HG03520 (cell line): ENCODE results near the gene HLA-C.
"Not testable (repeated sequence)": the region's sequence is repeated elsewhere in the genome, so short reads cannot be mapped to it uniquely, and the experiment has no call there.

Experiments
- ATAC-seq: cut with Tn5 transposase; IDR thresholded peaks from one replicate; pipeline ENCODE4 v1.9.1; 2021; ENCODE audit warnings: mild to moderate bottlenecking, moderate library complexity; ENCODE audit not compliant: unreplicated experiment

Gene HLA-C

DNA sequence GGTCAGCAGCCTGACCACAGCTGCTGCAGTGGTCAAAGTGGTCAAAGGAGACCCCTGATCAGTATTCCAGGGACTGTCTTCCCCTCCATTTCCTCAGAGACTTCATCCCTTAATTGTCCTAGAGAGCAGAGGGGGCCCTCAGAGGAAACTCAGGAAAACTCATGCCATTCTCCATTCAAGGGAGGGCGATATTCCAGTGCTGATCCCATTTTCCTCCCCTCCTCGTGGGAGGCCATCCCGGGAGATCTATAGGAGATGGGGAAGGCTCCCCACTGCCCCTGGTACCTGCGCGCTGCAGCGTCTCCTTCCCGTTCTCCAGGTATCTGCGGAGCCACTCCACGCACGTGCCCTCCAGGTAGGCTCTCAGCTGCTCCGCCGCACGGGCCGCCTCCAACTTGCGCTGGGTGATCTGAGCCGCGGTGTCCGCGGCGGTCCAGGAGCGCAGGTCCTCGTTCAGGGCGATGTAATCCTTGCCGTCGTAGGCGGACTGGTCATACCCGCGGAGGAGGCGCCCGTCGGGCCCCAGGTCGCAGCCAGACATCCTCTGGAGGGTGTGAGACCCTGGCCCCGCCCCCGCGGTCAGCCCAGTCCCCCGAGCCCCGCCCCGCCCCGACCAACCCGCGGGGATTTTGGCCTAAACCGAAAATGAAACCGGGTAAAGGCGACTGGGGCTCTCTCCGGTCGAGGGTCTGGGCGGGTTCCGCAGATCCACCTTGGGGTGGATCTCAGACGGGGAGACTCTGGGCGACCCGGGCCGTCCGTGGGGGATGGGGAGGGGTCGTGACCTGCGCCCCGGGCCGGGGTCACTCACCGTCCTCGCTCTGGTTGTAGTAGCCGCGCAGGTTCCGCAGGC lies 878 bp downstream of the HLA-C start:
- peak; percentile 27 for ATAC-seq

DNA sequence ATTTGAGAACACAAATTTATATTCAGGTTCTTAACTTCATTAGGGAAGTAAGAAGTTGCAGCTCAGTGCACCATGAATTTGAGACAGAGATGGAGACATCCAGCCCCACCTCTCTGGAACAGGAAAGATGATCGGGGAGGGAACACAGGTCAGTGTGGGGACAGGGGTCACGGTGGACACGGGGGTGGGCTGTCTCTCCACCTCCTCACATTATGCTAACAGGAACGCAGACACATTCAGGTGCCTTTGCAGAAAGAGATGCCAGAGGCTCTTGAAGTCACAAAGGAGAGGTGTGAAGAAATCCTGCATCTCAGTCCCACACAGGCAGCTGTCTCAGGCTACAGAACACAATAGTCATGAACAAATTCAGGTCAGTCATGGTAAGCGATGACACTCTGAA lies 3.1 kb downstream of the HLA-C start:
- ATAC-seq, result no peak

DNA sequence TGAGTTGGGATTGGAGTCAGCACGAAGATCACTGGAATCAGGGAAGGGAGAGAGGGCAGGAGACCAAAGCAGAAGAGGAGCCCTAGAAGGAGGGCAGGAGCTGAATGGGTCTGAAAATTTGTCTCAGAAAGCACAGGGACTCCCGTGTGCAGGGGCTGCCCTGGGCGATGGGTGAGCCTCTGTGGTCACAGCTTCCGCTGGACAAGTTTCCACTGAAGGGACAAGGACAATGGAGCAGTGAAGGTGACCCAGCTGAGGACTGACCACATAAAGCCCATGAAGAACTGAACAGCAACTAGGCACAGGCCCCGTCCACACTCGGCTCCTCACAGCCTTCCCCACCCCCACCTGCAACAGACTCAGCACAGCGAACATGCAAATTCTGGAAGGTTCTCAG lies 3.5 kb downstream of the HLA-C start:
- no peak for ATAC-seq

DNA sequence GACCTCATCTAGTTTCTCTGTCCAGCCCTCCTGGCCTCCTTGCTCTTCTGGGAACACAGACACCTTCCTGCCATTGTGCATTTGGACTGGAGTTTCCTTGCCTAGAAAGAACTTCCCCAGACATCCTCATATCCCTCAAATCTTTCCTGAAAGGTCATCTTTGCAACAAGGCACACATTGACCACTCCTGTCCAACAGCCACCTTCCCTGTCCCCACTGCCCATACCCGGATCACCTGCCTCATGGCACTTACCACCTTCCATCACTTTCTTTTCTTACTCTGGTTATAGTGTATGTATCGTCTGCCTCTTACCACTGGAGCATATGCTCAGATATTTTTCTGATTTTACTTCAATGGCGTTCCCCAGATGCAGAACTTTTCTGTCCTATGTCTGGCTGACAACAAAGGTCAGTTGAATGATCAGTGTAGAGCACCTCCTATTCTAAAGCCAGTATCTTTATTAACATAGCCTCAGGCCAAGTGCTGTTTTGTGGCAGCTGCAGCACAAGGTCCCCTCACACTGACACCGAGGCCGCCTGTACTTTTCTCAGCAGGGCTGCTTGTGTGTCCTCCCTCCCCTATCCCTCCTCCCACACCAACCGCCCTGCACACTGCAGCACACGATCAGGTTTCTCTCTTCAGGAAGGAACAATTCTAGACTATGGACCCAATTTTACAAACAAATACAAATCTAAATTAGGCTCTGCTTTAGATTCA lies 4.1 kb downstream of the HLA-C start:
- no peak for ATAC-seq

DNA sequence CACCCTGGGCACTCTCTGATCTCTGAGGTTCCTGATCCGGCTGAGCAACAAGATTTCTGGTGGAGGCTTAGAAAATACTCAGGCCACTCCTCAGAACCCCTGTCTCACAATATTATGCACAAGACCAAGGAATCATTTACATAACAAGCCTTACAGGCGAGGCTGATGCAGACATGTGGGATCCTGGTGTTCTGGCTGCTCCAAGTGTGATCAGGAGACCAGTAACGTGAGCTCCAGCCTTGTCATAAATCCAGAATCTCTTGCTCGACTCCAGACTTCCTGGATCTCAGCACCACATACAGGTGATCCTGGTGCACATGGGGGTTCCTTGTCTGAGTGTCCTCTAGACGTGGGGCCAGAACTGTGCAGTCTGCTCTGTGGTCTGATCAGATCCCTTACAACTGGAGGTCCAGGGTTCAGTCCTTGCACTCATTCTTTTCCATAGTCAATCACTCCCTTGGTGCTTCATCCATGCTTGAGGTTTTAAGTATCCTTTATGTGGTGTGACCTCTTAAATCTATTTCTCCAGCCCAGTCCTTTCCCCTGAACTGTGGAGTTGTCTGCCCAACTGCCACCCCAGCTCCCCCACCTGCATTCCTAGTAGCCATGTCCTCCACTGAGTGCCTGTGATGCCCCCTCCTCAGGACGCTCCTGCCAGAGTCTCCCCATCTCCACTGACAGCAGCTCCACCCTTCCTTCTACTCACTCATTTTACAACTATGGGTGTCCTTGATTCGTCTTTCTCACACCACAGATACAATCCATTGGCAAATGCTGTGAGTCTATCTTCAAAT lies 5.1 kb downstream of the HLA-C start:
- no peak for ATAC-seq

DNA sequence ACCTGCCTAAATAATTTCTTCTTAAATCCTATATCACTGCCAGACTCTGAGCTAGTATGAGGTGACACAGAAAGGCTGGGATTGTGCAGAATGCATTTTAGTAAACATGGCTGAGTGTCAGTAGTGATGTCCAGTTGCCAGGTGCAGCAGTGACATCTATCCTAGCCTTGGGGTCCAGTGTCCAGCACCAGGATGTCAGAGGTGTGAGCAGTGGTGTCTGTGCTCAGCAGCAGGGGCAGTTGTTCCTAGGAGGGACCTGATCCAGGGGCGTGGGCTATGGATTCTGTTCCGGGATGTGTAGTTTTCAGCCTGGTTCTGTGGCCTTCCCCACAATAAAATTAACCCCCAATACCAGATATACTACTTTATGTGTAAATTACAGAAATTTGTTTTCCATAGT lies 6.0 kb downstream of the HLA-C start:
- no peak for ATAC-seq

DNA sequence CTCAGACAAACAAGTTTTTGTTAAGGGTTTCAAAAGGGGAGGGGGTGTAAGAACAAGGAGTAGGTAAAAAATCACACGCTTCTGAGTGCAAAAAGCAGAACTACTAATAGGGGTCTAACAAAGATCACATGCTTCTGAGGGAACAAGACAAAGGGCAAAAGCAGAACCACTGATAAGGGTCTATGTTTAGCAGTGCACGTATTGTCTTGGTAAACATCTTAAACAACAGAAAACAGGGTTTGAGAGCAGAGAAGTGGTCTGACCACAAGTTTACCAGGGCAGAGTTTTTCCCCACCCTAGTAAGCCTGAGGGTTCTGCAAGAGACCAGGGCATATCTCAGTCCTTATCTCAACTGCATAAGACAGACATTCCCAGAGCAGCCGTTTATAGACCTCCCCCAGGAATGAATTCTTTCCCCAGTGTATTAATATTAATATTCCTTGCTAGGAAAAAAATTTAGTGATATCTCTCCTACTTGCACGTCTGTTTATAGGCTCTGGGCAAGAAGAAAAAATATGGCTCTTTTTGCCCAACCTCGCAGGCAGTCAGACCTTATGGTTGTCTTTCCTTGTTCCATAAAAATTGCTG lies 8.5 kb downstream of the HLA-C start:
- not testable (repeated sequence) for ATAC-seq

DNA sequence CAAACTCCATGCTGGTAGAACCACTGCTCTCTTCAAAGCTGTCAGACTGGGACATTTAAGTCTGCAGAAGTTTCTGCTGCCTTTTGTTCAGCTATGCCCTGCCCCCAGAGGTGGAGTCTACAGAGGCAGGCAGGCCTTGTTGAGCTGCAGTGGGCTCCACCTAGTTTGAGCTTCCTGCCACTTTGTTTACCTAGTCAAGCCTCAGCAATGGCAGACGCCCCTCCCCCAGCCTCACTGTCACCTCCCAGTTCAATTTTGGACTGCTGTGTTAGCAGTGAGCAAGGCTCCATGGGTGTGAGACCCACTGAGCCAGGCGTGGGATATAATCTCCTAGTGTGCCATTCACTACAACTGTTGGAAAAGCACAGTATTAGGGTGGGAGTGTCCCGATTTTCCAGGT lies 11.9 kb downstream of the HLA-C start:
- not testable (repeated sequence) for ATAC-seq

DNA sequence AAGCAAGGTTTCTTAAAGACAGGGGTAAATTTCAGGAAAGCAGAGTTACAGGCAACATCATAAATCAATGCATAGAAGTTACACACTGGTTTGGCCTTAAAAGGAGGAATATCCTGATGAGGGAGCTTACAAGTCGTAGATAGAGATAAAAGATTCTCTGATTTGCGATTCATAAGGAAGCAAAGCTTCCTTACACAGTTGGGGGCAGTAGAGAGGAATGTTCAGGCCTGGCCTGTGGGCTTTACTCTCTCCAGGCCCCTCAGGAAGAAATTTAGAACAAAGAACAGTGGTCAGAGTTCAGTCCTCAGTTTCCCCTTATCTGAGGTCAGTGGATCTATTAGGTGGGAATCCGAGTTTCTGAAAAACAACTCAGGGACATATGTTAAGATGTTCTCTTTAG lies 19.3 kb downstream of the HLA-C start:
- ATAC-seq, result no peak

DNA sequence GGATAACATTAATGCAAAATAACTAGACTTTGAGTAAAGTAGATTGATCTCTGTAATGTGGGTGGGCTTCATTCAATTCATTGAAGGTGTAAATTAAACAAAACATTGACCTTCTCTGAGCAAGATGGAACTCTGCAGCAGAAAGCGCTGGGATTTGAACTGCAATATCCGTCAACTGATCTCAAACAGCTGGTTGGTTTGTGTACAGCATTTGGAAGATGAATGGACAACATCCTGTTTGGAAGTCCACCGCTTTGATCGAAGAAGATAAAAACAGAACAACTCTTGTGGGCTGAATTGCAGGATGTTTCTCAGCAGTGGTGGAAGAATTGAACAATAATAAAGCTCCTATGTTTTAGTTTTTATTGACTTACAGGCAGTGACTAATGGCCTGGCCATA lies 20.6 kb downstream of the HLA-C start:
- no peak for ATAC-seq

DNA sequence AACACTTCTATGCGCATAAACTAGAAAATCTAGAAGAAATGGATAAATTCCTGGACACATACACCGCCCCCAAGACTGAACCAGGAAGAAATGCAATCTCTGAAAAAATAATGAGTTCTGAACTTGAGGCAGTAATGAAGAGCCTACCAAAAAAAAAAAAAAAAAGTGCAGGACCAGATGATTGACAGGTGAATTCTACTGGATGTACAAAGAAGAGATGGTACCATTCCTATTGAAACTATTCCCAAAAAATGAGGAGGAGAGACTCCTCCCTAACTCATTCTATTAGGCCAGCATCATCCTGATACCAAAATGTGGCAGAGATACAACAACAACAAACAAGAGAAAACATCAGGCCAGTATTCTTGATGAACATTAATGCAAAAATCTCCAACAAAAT lies 22.7 kb downstream of the HLA-C start:
- ATAC-seq, result no peak

DNA sequence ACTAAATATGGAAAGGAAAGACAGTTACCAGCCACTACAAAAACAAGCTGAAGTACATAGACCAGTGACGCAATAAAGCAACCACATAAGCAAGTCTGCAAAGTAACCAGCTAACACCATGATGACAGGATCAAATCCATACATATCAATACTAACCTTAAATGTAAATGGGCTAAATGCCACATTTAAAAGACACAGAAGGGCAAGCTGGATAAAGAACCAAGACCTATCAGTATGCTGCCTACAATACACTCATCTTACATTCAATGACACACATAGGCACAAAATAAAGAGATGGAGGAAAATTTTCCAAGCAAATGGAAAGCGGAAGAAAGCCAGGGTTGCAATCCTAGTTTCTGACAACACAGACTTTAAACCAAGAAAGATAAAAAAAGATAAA lies 24.1 kb downstream of the HLA-C start:
- no peak for ATAC-seq

DNA sequence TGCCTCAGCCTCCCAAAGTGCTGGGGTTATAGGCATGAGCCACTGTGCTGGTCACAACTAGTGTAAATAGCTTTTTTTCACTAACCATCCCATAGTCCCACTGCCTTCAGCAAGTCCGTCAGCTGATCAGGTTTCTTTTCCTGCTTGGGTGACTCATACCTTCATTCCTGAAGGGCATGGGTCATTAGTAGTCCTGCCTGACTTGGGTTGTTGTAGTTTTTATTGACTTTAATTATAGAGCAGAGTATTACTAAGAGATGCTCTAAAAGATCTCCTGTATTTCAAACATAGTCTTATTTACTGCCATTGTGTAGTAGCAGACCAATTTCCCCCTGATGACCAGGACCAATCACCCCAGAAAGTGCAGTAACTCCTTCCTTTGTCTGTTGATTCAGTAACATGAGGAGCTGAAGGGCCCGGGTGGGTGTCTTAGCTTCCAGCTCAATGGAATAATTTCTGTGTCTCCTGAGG lies 25.8 kb downstream of the HLA-C start:
- no peak for ATAC-seq

DNA sequence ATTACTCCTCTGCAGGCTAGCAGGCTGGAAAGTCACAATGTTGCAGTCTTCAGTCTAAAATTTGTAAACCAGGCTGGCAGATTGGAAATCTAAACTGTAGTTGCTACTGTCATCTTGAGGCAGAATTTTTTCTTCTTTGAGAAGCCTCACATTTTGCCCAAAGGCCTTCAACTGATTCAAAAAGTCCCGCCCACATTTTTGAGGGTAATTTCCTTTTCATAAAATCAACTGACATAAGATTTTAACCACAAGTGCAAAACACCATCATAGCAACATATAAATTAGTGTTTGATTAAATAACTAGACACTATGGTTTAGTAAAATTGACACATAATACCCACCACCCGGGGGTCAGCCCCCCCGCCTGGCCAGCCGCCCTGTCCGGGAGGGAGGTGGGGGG lies 28.4 kb downstream of the HLA-C start:
- ATAC-seq, result no peak

DNA sequence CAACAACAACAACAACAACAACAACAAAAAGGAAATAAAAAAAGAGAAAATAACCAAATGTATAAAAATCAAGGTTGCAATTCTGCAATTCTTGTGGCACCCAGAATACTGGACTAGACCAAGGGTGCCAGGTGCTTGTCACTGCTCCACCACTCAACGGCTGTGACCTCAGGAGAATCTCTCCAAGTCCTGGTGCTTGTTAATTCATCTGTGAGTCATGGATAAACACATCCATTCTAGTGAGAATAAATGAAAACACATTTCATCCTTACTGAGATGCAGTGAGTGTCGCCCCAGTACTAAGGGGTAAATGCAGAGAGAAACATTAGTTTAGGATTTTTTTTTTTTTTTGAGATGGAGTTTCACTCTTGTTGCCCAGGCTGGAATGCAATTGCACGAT lies 32.0 kb downstream of the HLA-C start:
- no peak for ATAC-seq

DNA sequence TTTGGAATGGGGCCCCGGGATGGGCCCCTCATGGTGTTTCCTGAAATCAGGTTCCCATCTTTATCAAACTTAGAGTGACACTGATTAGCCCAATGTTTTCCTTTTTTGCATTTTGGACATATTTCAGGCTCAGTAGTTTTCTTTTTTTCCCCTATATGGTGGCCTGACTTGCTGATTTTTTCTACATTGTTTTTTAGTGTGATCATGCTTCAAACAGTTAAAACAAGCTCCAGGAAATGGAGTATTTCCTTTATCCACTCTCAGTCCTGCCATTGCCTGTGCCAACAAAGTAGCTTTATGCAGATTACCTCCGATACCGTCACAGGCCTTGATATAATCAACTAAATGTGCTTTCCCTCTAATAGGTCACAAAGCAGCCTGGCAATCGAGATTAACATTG lies 37.8 kb downstream of the HLA-C start:
- not testable (repeated sequence) for ATAC-seq

DNA sequence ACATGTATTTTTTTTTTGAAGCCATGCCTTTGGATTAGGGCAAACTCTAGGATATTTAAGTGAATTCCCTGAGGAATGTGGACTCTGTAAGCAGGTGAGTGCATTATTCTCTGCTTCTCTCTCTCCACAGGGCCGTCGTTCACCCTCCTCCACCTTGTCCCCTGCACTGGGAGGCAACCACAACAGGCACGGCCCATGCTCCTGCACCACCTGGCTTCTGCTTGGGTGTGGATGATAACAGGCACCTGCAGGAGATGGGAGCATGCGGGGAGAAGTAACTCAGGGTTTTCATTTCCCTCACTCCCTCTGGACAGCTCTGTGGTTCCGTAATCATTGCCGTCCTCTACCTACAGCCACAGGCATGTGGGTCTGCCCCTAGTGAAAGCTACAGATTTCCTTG lies 43.4 kb downstream of the HLA-C start:
- no peak for ATAC-seq

DNA sequence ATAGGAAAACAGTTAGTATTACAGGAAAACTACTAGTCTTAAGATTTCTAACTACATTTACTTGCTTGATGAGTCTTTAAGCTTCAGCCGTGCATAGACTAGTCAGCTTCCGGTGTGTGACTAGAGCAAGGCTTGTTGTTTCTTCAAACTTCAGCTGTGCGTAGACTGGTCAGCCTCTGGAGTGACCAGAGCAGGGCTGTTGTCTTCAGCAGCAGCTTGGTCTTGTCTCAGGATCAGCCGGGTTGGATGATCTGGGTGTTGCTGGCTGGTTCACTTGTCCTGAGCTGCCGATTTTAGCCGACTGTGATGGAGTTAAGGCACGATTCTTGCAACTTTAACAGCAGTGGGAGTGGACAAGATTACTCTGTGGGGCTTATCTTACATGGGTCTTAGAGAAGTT lies 44.7 kb downstream of the HLA-C start:
- ATAC-seq, result no peak

DNA sequence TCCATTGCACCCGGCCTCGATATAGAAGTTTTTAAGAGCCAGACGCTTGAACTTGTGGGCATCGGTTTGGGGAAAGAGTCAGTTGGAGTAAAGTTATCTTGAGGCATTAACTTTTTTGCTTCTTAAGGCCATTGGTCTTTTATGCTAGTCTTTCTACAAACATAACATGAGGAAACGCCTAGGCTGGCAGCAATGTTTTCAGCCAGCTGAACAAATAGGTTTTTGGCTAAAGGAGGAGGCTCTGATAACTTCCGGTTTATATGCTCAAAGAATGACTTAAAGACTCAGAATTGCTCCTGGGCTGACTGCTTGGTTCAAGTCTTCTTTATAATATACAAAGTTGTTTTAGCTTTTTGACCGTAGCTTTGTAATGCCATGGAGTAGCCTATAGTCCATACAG lies 46.2 kb downstream of the HLA-C start:
- ATAC-seq, result no peak

DNA sequence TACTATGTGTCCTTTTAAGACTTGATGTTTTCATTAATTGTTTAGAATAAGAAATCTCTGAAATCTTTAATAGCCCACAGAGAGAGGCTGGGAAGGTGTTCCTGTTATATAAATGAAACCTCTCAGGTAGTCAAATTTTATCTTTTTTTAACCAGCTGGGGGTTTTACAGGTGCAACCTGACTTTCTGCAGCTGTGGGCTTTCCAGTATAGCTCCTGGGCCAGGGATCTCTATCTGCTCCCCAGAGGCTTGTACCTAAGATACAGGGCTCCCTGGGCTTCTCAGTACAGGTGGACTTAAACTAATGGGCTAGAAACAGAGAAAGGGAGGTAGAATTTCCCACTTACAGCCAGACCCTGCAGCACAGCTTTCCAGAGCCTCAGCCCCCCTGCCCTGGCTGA lies 49.4 kb downstream of the HLA-C start:
- ATAC-seq, result no peak
